Coronary artery (tissue), 2 donors: ENCODE measurements around the gene BANF1.
A peak's percentile ranks its signal among the peaks of the same experiment; 100 is the strongest.
"Not testable (repeated sequence)": the region's sequence is repeated elsewhere in the genome, so short reads cannot be mapped to it uniquely, and the experiment has no call there.

Experiments
- DNase-seq: peaks from one replicate; pipeline ENCODE4 v3.0.0-alpha.2; 2017; ENCODE audit warnings: low spot score
- H3K27ac ChIP-seq, 2 donors: fragments of 200-600 bp; sonication (generic); one replicate each; pipeline ENCODE4 v1.5.1; 2016 to 2019
- H3K4me3 ChIP-seq: fragments of 200-600 bp; sonication (generic); 2 replicates; pipeline ENCODE4 v1.5.1; 2016; ENCODE audit warnings: mild to moderate bottlenecking, moderate library complexity
- TF ChIP-seq, protein P1 (sequence below): fragments of 200-600 bp; sonication (generic); IDR thresholded peaks from one replicate; pipeline ENCODE4 v1.5.1; 2019; ENCODE audit warnings: antibody characterized with exemption

Gene BANF1

DNA sequence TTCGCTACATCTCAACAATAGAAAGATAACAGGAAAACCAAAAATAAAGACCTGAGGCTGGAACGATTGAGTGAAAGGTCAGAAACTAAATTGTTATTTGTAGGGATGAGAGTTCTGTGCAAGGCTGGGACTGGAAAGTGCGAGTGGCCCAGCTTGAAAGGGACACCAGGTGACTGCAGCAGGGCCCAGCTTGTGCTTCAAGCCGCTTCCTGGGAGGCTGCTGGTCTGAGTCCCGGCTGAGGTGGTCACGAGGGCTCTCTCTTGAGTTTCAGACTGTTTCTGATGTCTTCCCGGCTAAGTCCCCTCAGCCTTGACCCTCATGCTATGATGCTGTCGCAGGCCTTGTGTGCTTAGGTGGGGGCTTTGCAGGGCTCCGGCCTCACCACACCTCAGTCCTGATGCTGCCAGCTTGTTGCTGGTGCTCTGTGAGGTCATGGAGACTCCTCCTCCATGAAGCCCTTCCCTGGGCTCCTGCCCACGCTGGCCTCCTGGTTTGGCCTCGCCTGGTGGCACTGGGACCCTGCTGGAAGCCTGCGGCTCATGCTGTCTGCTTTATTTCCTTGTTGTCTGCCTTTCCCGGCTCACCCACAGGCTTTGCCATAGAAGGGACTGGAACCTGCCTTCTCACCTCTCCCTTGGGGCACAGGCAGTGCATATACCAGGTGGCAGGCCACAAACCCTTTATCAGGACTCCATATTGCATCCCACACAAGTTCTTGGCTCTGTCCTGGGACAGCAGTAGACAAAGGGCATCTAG is 4.0 kb downstream of the BANF1 start:
- Histone ChIP-seq H3K4me3 (no peak overlapping the region), H3K27ac (no peak overlapping the region)
- DNase-seq = no peak
- TF ChIP-seq, protein P1, sequence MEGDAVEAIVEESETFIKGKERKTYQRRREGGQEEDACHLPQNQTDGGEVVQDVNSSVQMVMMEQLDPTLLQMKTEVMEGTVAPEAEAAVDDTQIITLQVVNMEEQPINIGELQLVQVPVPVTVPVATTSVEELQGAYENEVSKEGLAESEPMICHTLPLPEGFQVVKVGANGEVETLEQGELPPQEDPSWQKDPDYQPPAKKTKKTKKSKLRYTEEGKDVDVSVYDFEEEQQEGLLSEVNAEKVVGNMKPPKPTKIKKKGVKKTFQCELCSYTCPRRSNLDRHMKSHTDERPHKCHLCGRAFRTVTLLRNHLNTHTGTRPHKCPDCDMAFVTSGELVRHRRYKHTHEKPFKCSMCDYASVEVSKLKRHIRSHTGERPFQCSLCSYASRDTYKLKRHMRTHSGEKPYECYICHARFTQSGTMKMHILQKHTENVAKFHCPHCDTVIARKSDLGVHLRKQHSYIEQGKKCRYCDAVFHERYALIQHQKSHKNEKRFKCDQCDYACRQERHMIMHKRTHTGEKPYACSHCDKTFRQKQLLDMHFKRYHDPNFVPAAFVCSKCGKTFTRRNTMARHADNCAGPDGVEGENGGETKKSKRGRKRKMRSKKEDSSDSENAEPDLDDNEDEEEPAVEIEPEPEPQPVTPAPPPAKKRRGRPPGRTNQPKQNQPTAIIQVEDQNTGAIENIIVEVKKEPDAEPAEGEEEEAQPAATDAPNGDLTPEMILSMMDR = no peak

DNA sequence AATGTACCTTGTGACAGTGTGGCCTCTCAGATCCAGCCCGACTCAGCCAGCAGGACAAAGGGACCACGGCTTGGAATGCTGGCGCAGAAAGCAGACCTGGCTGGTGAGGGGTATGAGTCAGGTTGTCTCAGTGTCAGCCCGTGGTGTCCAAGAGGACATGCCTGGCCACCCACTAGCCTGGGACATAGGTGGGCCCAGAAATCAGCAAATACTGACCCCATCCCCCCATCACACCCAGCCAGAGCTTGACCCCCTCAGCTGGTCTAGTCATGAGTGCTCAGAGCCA is 4.5 kb downstream of the BANF1 start:
- DNase-seq = no peak
- no peak overlapping the region for H3K4me3 ChIP-seq
- H3K27ac ChIP-seq = no peak overlapping the region
- TF ChIP-seq, protein P1 = no peak

DNA sequence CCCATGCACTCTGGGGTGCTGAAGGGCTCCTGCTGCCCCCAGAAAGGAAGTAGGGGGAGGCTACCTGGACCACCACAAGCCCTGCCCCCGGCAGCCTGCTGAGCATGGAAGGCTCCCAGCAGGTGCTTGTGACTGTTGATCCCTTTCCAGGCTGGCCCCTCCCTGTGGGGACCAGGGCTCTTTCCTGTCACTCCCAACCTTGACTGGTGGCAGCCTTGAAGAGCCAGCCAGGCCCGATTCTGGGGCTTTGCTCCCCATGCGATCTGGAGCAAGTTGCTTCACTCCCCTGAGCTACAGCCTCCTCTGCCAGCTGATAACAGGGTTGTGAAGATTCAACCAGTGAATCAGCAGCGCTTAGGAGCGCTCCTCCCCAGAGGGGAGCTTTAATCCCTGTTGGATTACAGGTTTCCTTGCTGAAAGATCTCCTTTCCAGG is 4.9 kb downstream of the BANF1 start:
- Histone ChIP-seq H3K27ac (no peak overlapping the region), H3K4me3 (no peak overlapping the region)
- DNase-seq = no peak
- TF ChIP-seq, protein P1 = no peak

DNA sequence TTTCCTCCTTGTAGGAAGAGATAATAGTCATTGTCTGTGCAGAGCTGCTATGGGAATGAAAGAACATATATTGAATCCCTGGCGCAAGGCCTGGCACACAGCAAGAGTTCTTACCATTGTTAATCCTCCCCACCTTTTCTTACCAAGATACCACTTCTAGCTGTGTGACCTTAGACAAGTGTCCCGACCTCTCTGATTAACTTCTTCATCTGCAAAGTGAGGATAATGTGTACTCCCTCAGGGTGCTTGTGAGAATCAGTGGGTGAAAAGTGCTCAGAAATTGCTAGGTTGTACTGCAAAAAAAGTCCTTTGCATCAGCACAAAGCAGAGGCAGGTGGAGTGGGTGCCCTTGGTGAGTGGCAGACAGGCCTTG is 5.8 kb downstream of the BANF1 start:
- H3K27ac ChIP-seq = no peak overlapping the region
- no peak for DNase-seq
- H3K4me3 ChIP-seq = no peak overlapping the region
- TF ChIP-seq, protein P1 = no peak

DNA sequence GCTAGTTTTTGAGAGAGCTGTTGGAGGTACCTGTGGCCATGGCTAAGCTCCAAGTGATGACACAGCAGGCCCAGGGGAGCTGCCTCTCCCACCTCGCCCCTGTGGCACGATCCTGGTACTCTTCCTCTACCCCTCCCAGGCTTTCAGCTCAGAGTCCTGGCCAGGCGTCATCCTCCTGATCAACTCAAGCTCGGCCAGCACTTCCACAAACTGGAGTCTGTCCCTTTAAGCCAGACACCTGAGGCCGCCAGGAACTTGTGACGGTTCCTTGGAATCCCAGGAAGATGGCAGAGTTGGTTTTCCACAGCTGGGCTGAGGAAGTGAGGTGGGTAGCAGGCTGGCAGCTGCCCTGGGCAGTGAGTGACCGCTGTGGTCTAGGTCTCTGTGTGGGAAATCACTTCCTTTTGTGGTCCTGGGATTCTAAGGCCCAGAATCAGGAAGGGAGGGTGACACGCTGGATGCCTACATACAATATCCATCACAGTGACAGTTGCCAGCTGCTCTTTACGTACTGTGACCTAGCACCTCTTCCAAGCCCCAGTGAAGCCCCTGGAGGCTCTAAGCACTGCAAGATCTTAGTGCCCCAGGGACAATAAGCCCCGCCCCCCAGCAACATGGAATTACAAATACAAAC is 6.3 kb downstream of the BANF1 start:
- no peak overlapping the region for H3K4me3 ChIP-seq
- DNase-seq = no peak
- no peak overlapping the region for H3K27ac ChIP-seq
- TF ChIP-seq, protein P1 = no peak

DNA sequence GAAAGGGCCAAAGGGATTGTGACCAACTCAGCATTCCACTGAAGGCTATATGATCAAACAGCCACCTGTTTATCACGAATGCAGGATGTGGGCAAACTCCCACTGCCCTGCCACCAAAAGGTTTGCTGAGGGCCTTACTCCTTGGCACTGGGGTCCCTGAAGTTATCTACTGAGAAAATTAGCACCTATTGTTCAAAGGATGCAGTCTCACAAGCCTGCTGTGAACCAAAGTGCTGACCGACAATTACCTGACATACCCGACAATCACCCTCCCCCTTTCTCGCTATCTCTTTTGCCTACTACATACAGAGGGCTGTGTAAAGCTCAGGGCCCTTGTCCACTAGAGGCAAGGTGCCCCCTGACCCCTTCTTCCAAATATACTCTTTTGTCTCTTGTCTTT is 7.7 kb downstream of the BANF1 start:
- not testable (repeated sequence) for H3K27ac ChIP-seq, H3K4me3 ChIP-seq, DNase-seq

DNA sequence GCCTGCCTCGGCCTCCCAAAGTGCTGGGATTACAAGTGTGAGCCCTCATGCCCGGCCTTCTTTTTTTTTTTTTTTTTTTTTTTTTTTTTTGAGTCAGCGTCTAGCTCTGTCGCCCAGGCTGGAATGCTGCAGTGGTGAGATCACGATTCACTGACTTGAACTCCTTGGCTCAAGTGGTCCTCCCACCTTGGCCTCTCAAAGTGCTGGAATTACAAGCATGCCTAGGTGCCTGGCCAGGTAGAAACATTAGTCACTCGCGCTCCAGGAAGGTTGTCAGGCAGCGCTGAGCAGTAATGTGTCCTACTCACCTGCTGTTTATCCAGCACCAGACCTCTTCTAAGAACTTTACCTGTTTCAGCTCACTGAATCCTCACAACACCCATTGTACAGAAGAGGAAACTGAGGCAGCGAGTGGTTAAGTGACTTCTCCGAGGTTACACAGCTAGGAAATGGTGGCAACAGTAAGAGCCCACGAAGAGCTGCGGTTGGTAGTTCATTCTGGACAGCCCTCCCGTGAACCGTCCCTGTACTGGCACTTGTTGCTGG is 9.0 kb downstream of the BANF1 start:
- DNase-seq = no peak
- peak overlapping the region in 1 of 2 donors; percentile 47 for H3K27ac ChIP-seq
- peak overlapping the region; percentile 66 for H3K4me3 ChIP-seq
- TF ChIP-seq, protein P1 = no peak
